PC-9 (cell line): ENCODE data around the gene EIF3K. TPM values are rescaled to one million over a fixed set of nuclear protein-coding genes. Genes with fewer than 3 reads are reported as not detected.

Experiments
- BruUV-seq: library from RNA; stranded (reverse); fragments of 400-500 nt; replicated peaks from 2 replicates; lab custom pipeline; 2021; lab: Mats Ljungman, UMichigan
- CTCF ChIA-PET: fragments of 300-600 bp; sonication (Branson Sonifier 250); formaldehyde crosslinking; loops from one replicate; lab custom pipeline; 2022; ENCODE audit warnings: antibody characterized with exemption; lab: Charles Lee
- POLR2A ChIA-PET: fragments of 300-600 bp; sonication (Branson Sonifier 250); formaldehyde crosslinking; loops from one replicate; lab custom pipeline; 2022; ENCODE audit warnings: antibody characterized with exemption; ENCODE audit not compliant: unreplicated experiment; lab: Charles Lee
- DNase-seq, 2 experiments: peaks; one replicate each; pipeline versions ENCODE4 v3.0.0 to v3.0.0-alpha.2; 2015 to 2022; ENCODE audit warnings: mixed read lengths in 1 of 2
- H2AFZ ChIP-seq: fragments of 200-600 bp; sonication (generic); 2 replicates; pipeline ENCODE4 v1.8.1; 2017; ENCODE audit warnings: antibody characterized with exemption
- H3F3A ChIP-seq: fragments of 200-600 bp; sonication (generic); 2 replicates; pipeline ENCODE4 v1.8.1; 2017; ENCODE audit warnings: antibody characterized with exemption, mild to moderate bottlenecking, low read depth; ENCODE audit not compliant: insufficient read depth
- H3K27ac ChIP-seq: fragments of 200-600 bp; sonication (generic); 2 replicates; pipeline ENCODE4 v1.6.1; 2016; ENCODE audit warnings: mixed run types
- H3K27me3 ChIP-seq: fragments of 200-600 bp; sonication (generic); 2 replicates; pipeline ENCODE4 v1.6.1; 2016; ENCODE audit warnings: low read depth, mixed run types; ENCODE audit not compliant: insufficient read depth
- H3K36me3 ChIP-seq: fragments of 200-600 bp; sonication (generic); 2 replicates; pipeline ENCODE4 v1.6.1; 2016; ENCODE audit warnings: low read depth, mixed run types
- H3K4me1 ChIP-seq: fragments of 200-600 bp; sonication (generic); replicated peaks from 2 replicates; pipeline ENCODE4 v1.6.1; 2016; ENCODE audit warnings: mixed run types; ENCODE audit not compliant: insufficient read depth
- H3K4me2 ChIP-seq: fragments of 200-600 bp; sonication (generic); 2 replicates; pipeline ENCODE4 v1.6.1; 2017; ENCODE audit warnings: mixed run types
- H3K4me3 ChIP-seq: fragments of 200-600 bp; sonication (generic); 2 replicates; pipeline ENCODE4 v1.6.1; 2016; ENCODE audit warnings: mixed run types
- H3K79me2 ChIP-seq: fragments of 200-600 bp; sonication (generic); 2 replicates; pipeline ENCODE4 v1.6.1; 2017; ENCODE audit warnings: low read depth, mixed run types
- H3K9me2 ChIP-seq: fragments of 200-600 bp; sonication (generic); 2 replicates; pipeline ENCODE4 v1.8.1; 2017; ENCODE audit warnings: mild to moderate bottlenecking; ENCODE audit not compliant: insufficient read depth
- H3K9me3 ChIP-seq: fragments of 200-600 bp; sonication (generic); 2 replicates; pipeline ENCODE4 v1.8.1; 2016; ENCODE audit warnings: low read depth; ENCODE audit not compliant: insufficient read depth
- H4K20me1 ChIP-seq: fragments of 200-600 bp; sonication (generic); 2 replicates; pipeline ENCODE4 v1.8.1; 2017; ENCODE audit not compliant: insufficient read depth
- EZH2 ChIP-seq: fragments of 200-600 bp; sonication (generic); IDR thresholded peaks from 2 replicates; pipeline ENCODE4 v1.8.0; 2017; ENCODE audit warnings: antibody characterized with exemption, low read depth
- intact Hi-C: fragments of 100-400 bp; cut with micrococcal nuclease; formaldehyde crosslinking; loops from one replicate; pipeline ENCODE4 v1.10.0; 2022; ENCODE audit not compliant: unreplicated experiment
- total RNA-seq: library from RNA; stranded (reverse); gene quantifications from 2 replicates; pipeline ENCODE4 v1.2.3, GENCODE V29; 2021
- TF ChIP-seq, protein P1 (sequence below): fragments of 200-600 bp; sonication (generic); conservative IDR thresholded peaks from 2 replicates; pipeline ENCODE4 v1.6.1; 2017; ENCODE audit warnings: mixed run types, antibody characterized with exemption, mild to moderate bottlenecking, moderate library complexity

The EIF3K gene
- total RNA-seq, 1 experiment from 2014 or later: 230 TPM

DNA sequence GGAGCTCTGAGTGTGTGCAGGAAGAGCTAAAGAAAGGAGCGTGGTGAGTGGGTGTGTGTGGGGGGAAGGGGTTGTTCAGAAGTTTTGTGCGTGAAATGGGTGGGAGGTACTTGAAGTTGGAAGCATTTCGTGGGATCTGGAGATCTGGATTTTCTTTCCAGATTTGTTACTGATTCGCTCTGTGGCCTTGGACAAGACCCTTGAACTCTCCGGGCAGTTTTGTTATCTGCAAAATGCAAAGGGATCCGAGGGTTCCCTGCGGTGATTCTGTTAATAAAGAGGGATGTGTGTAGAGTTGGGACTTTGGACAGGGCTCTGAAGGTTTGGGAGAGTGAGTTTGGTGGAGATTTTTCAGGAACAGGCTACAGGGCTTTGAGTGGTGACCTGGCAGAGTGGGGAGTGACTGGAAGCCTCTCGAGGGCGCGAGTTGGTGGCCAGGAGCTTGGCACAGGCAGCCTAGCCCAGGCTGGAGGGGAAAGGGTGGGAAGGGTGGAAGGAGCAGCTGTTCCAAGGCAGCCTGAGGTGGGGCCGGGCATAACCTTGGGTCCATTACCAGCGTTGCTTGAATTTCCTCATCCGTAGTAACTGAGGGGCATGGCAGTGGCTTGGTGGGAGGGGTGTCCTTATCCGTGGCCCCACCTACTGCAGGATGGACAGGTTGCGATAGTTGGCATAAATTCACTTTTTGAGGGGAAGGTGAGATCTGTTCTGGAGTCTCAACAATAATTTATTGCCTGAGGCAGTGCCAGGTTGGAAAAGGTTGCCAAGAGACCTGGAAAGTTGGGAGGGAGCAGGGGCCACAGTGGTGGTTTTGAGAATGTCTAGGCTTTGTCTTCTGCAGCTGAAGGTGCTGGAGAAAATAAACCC lies 30.6 kb downstream of the EIF3K start:
- H3K9me2 ChIP-seq: no peaks in the 10 kb centered on the region
- peak overlapping the region; percentile 99 for H3K27ac ChIP-seq
- H3K4me3 ChIP-seq: peak overlapping the region; percentile 100
- H3K79me2 ChIP-seq: peaks cover 71% of the 10 kb centered on the region
- peak overlapping the region; percentile 89 for H3K4me2 ChIP-seq
- DNase-seq: peak; percentile 88 to 90
- TF ChIP-seq, protein P1, sequence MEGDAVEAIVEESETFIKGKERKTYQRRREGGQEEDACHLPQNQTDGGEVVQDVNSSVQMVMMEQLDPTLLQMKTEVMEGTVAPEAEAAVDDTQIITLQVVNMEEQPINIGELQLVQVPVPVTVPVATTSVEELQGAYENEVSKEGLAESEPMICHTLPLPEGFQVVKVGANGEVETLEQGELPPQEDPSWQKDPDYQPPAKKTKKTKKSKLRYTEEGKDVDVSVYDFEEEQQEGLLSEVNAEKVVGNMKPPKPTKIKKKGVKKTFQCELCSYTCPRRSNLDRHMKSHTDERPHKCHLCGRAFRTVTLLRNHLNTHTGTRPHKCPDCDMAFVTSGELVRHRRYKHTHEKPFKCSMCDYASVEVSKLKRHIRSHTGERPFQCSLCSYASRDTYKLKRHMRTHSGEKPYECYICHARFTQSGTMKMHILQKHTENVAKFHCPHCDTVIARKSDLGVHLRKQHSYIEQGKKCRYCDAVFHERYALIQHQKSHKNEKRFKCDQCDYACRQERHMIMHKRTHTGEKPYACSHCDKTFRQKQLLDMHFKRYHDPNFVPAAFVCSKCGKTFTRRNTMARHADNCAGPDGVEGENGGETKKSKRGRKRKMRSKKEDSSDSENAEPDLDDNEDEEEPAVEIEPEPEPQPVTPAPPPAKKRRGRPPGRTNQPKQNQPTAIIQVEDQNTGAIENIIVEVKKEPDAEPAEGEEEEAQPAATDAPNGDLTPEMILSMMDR: no peak
- TF ChIP-seq EZH2: no peak
- intact Hi-C loops: loop anchor here (1.0 to 2.0 kb wide), 5 partner anchors 9 to 69 kb away; no protein-coding TSS in a partner anchor
- CTCF ChIA-PET: interaction anchor here (0.6 kb wide), 1 partner anchor 406 kb away, joined by 3 read pairs; no protein-coding TSS in a partner anchor
- H3K36me3 ChIP-seq: peaks cover 17% of the 10 kb centered on the region
- H3K9me3 ChIP-seq: no peaks in the 10 kb centered on the region
- peaks cover 65% of the 10 kb centered on the region for H3F3A ChIP-seq
- H4K20me1 ChIP-seq: peaks cover 31% of the 10 kb centered on the region
- POLR2A ChIA-PET: interaction anchor here (0.6 to 2.0 kb wide), 9 partner anchors 9 to 85 kb away, joined by 3 to 17 read pairs (median 4); no protein-coding TSS in a partner anchor
- BruUV-seq: TSS peak; percentile 91
- peaks cover 45% of the 10 kb centered on the region for H3K4me1 ChIP-seq
- H2AFZ ChIP-seq: no peak overlapping the region
- no peaks in the 10 kb centered on the region for H3K27me3 ChIP-seq

DNA sequence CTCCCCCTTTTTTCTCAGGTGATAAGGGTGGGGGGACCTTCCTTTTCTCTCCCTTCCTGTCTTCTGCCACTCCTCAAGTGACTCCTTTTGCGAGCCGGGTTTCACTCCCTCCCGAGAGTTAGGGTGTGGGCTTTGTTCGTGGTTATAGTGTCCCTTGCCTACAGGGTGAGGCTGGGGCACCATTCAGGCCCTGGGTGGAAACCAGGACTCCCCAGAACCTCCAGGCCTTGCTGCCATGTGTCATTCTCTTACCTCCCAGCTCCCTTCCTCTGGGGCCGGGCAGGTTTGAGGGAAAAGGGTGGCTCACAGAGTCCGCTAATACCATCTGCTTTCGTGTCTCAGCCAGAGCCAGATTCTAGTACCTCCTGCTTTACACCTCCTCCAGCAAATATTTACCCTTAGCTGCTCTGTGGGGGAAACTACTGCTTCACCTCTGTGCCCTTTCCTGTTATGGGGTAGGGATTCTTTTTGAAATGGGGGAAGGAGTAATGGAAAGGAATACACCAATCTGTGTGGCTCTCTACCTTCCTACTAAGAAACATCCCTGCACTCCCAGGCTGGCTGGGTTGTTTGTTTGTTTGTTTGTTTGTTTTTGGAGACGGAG lies 31.3 kb downstream of the EIF3K start:
- DNase-seq: no peak
- BruUV-seq: no TSS peak
- Histone ChIP-seq H3K79me2 (peaks cover 78% of the 10 kb centered on the region), H3K27me3 (no peaks in the 10 kb centered on the region), H3K9me2 (no peaks in the 10 kb centered on the region), H3K9me3 (no peaks in the 10 kb centered on the region), H3K4me1 (peaks cover 52% of the 10 kb centered on the region), H3K27ac (peak overlapping the region; percentile 99), H3K4me3 (peak overlapping the region; percentile 100), H3F3A (peaks cover 72% of the 10 kb centered on the region), H3K36me3 (peaks cover 24% of the 10 kb centered on the region), H2AFZ (no peak overlapping the region), H4K20me1 (peaks cover 34% of the 10 kb centered on the region), H3K4me2 (peak overlapping the region; percentile 89)
- TF ChIP-seq, protein P1: no peak
- TF ChIP-seq EZH2: no peak
- intact Hi-C loops: loop anchor here (1.0 to 2.0 kb wide), 4 partner anchors 8 to 69 kb away; no protein-coding TSS in a partner anchor
- POLR2A ChIA-PET: interaction anchor here (0.6 to 2.0 kb wide), 7 partner anchors 8 to 85 kb away, joined by 3 to 17 read pairs (median 7); no protein-coding TSS in a partner anchor
- CTCF ChIA-PET: interaction anchor here (0.6 kb wide), 2 partner anchors 9 to 407 kb away, joined by 3 read pairs; no protein-coding TSS in a partner anchor

DNA sequence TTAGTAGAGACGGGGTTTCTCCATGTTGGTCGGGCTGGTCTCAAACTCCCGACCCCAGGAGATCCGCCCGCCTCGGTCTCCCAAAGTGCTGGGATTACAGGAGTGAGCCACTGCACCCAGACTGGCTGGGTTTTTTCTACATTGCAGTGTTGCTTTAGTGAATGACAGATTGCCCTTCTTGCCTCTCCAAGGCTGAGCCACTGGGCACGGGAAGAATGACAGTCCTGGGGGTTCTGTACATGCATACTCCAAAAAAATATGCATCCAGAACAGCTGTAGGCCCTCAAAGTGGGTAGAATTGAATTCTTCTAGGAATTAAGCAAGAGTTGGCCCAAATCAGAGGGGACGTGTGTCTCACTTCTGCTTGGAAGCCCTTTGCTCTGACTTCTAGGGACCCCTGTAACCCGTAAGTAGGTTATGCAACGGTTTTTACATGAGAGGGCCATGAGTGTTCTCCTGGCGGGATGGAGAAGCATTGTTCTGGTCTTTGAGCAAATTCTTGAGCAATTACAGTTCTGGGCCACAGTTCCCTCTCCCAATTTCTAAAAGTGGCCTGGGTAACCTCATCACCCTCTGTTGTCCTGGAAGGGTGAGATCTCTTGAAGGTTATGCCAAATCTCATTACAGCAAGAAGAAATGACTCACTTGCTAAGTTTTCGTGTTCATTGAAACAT lies 32.1 kb downstream of the EIF3K start:
- no peak for TF ChIP-seq EZH2
- TF ChIP-seq, protein P1: no peak
- H4K20me1 ChIP-seq: peaks cover 36% of the 10 kb centered on the region
- peak overlapping the region; percentile 99 for H3K27ac ChIP-seq
- peaks cover 86% of the 10 kb centered on the region for H3K79me2 ChIP-seq
- ChIA-PET CTCF (no interaction called here), POLR2A (interaction anchor here (0.6 kb wide), 1 partner anchor 42 kb away, joined by 7 read pairs; no protein-coding TSS in a partner anchor)
- H3F3A ChIP-seq: peaks cover 80% of the 10 kb centered on the region
- no peaks in the 10 kb centered on the region for H3K9me2 ChIP-seq
- no peaks in the 10 kb centered on the region for H3K9me3 ChIP-seq
- peaks cover 60% of the 10 kb centered on the region for H3K4me1 ChIP-seq
- H3K4me3 ChIP-seq: peak overlapping the region; percentile 100
- peaks cover 32% of the 10 kb centered on the region for H3K36me3 ChIP-seq
- H3K27me3 ChIP-seq: no peaks in the 10 kb centered on the region
- BruUV-seq: no TSS peak
- H2AFZ ChIP-seq: no peak overlapping the region
- intact Hi-C loops: loop anchor here (1.0 to 2.0 kb wide), 5 partner anchors 7 to 68 kb away; no protein-coding TSS in a partner anchor
- peak in 1 of 2 experiments; percentile 82 for DNase-seq
- peak overlapping the region; percentile 89 for H3K4me2 ChIP-seq
